IMR-90 (cell line): ENCODE results near the gene STOML1. TPM values are rescaled to one million over a fixed set of nuclear protein-coding genes. Genes with fewer than 3 reads are reported as not detected.

ENCODE experiments used
- ATAC-seq: fragments of 200-7000 bp; cut with Tn5 transposase; 2 replicates; pipeline ENCODE4 v1.9.1; 2020; ENCODE audit warnings: low read depth, mild to moderate bottlenecking, moderate library complexity
- BruUV-seq: library from RNA; stranded (reverse); fragments of 400-500 nt; replicated peaks from 2 replicates; lab custom pipeline; 2021; lab: Mats Ljungman, UMichigan
- CTCF ChIA-PET: fragments of 300-600 bp; formaldehyde crosslinking; extraction: SDS; loops from one replicate; lab custom pipeline; 2021; ENCODE audit warnings: antibody characterized with exemption; lab: Yijun Ruan, JAX
- POLR2A ChIA-PET: fragments of 300-600 bp; sonication (Branson Sonifier 250); formaldehyde crosslinking; loops from one replicate; lab custom pipeline; 2022; ENCODE audit warnings: antibody characterized with exemption; ENCODE audit not compliant: unreplicated experiment; lab: Charles Lee
- DNase-seq: peaks from one replicate; pipeline ENCODE4 v3.0.0; 2013
- H2AFZ ChIP-seq: replicated peaks from 2 replicates; pipeline ENCODE3; 2013; ENCODE audit warnings: low read length, mild to moderate bottlenecking; ENCODE audit not compliant: poor library complexity
- H2AK5ac ChIP-seq: 2 replicates; pipeline ENCODE4 v1.6.1; 2013; ENCODE audit warnings: low read depth, low read length, inconsistent platforms
- H2AK9ac ChIP-seq: replicated peaks from 2 replicates; pipeline ENCODE3; 2013; ENCODE audit warnings: mild to moderate bottlenecking, low read depth, low read length, moderate library complexity; ENCODE audit not compliant: poor library complexity
- H2BK120ac ChIP-seq: 2 replicates; pipeline ENCODE4 v1.6.1; 2013; ENCODE audit warnings: low read depth, low read length, inconsistent platforms
- H2BK15ac ChIP-seq: 3 replicates; pipeline ENCODE4 v1.6.1; 2013; ENCODE audit warnings: low read depth, low read length, inconsistent platforms
- H2BK20ac ChIP-seq: 2 replicates; pipeline ENCODE4 v1.6.1; 2013; ENCODE audit warnings: low read depth, mild to moderate bottlenecking, inconsistent platforms, low read length, moderate library complexity
- H2BK5ac ChIP-seq: 2 replicates; pipeline ENCODE4 v1.6.1; 2013; ENCODE audit warnings: mild to moderate bottlenecking, low read depth, low read length, inconsistent platforms; ENCODE audit not compliant: poor library complexity, severe bottlenecking
- H3K14ac ChIP-seq: replicated peaks from 2 replicates; pipeline ENCODE4 v1.6.1; 2013; ENCODE audit warnings: low read depth, low read length, inconsistent platforms
- H3K18ac ChIP-seq: 2 replicates; pipeline ENCODE4 v1.6.1; 2013; ENCODE audit warnings: low read depth, low read length, control low read depth
- H3K23ac ChIP-seq: 2 replicates; pipeline ENCODE4 v1.6.1; 2013; ENCODE audit warnings: low read depth, low read length, inconsistent platforms
- H3K27ac ChIP-seq: 2 replicates; pipeline ENCODE4 v1.5.1; 2013; ENCODE audit warnings: mild to moderate bottlenecking, control low read depth, low read length; ENCODE audit not compliant: insufficient read depth
- H3K27me3 ChIP-seq: 2 replicates; pipeline ENCODE4 v1.6.1; 2013; ENCODE audit warnings: low read length; ENCODE audit not compliant: control insufficient read depth, insufficient read depth
- H3K36me3 ChIP-seq: 2 replicates; pipeline ENCODE4 v1.6.1; 2013; ENCODE audit warnings: low read length, mixed read lengths; ENCODE audit not compliant: control insufficient read depth, insufficient read depth
- H3K4ac ChIP-seq: 2 replicates; pipeline ENCODE4 v1.6.1; 2013; ENCODE audit warnings: low read depth, low read length, inconsistent platforms
- H3K4me1 ChIP-seq: 2 replicates; pipeline ENCODE4 v1.6.1; 2013; ENCODE audit warnings: low read length, mixed read lengths; ENCODE audit not compliant: control insufficient read depth, insufficient read depth
- H3K4me2 ChIP-seq: 2 replicates; pipeline ENCODE4 v1.6.1; 2013; ENCODE audit warnings: low read depth, mild to moderate bottlenecking, control low read depth, low read length, moderate library complexity
- H3K4me3 ChIP-seq: 2 replicates; pipeline ENCODE4 v1.5.1; 2013; ENCODE audit warnings: low read depth, mild to moderate bottlenecking, control low read depth, low read length, moderate library complexity; ENCODE audit not compliant: insufficient read depth
- H3K56ac ChIP-seq: 2 replicates; pipeline ENCODE4 v1.6.1; 2013; ENCODE audit warnings: low read length, inconsistent platforms; ENCODE audit not compliant: insufficient read depth; ENCODE audit errors: extremely low read depth
- H3K79me1 ChIP-seq, 2 experiments: 2 replicates each; pipeline ENCODE4 v1.6.1; 2013; ENCODE audit warnings: low read length in 2 of 2, inconsistent platforms in 1 of 2, low read depth in 1 of 2
- H3K9ac ChIP-seq: 2 replicates; pipeline ENCODE4 v1.6.1; 2013; ENCODE audit warnings: low read depth, low read length, control low read depth
- H3K9me1 ChIP-seq: 2 replicates; pipeline ENCODE4 v1.6.1; 2013; ENCODE audit warnings: low read length, inconsistent platforms; ENCODE audit not compliant: insufficient read depth
- H3K9me3 ChIP-seq: 2 replicates; pipeline ENCODE4 v1.6.1; 2013; ENCODE audit warnings: low read length; ENCODE audit not compliant: control insufficient read depth, insufficient read depth
- H4K20me1 ChIP-seq: 2 replicates; pipeline ENCODE4 v1.6.1; 2013; ENCODE audit warnings: low read length, inconsistent platforms; ENCODE audit not compliant: insufficient read depth
- H4K5ac ChIP-seq: 2 replicates; pipeline ENCODE4 v1.6.1; 2013; ENCODE audit warnings: mild to moderate bottlenecking, low read depth, low read length, control low read depth
- H4K8ac ChIP-seq, 2 experiments: 2 replicates each; pipeline ENCODE4 v1.6.1; 2013; ENCODE audit warnings: low read depth in 2 of 2, low read length in 2 of 2, control low read depth in 1 of 2, inconsistent platforms in 1 of 2
- H4K91ac ChIP-seq: 2 replicates; pipeline ENCODE4 v1.6.1; 2013; ENCODE audit warnings: low read depth, low read length, inconsistent platforms; ENCODE audit not compliant: insufficient read depth
- NFE2L2 ChIP-seq: fragments of 150-350 bp; IDR thresholded peaks from 2 replicates; pipeline ENCODE4 v1.6.1; 2016; ENCODE audit warnings: low read depth, mild to moderate bottlenecking, low read length
- RFX5 ChIP-seq: IDR thresholded peaks from 2 replicates; pipeline ENCODE4 v1.8.0; 2012; ENCODE audit warnings: low read depth, mild to moderate bottlenecking, low read length, moderate library complexity
- WGBS, 2 experiments: methylation state at CpG; one replicate each; pipeline versions ENCODE4 v1.1.5 to v1.1.7; 2013; ENCODE audit warnings: missing lambda C conversion rate in 2 of 2; ENCODE audit not compliant: insufficient read length in 1 of 2; ENCODE audit errors: extremely low coverage in 2 of 2; 5-methylcytosine and 5-hydroxymethylcytosine counted together
- dilution Hi-C: fragments of 300-500 bp; cut with HindIII; formaldehyde crosslinking; loops from one replicate; pipeline ENCODE4 v1.14.3; 2018; ENCODE audit warnings: low sequenced_read_pairs; ENCODE audit not compliant: unreplicated experiment
- in situ Hi-C: fragments of 300-500 bp; cut with MboI; formaldehyde crosslinking; loops from 3 replicates; pipeline ENCODE4 v1.14.3; 2019; ENCODE audit warnings: low sequenced_read_pairs, inconsistent platforms, mixed read lengths
- intact Hi-C: fragments of 100-400 bp; cut with micrococcal nuclease; formaldehyde crosslinking; loops from 2 replicates; pipeline ENCODE4 v1.10.0; 2022
- polyA plus RNA-seq, 3 experiments: library from polyadenylated mRNA; depleted of rRNA; stranded (reverse); fragments of >200 nt; gene quantifications; 2 replicates each; pipeline ENCODE4 v1.2.3, GENCODE V29; 2012; ENCODE audit warnings: low replicate concordance in 1 of 3
- total RNA-seq: library from RNA; depleted of rRNA; stranded (reverse); fragments of >200 nt; gene quantifications from 2 replicates; pipeline ENCODE4 v1.2.3, GENCODE V29; 2012
- TF ChIP-seq, protein P1 (sequence below): conservative IDR thresholded peaks from 2 replicates; pipeline ENCODE4 v1.5.1; 2012; ENCODE audit warnings: mild to moderate bottlenecking, low read depth, low read length, improper control_type of control experiment

STOML1 gene
- total and polyA plus RNA-seq, 2 of the 4 experiments (the other 2 are of a cell fraction) = 11.8 to 21.2 TPM

DNA sequence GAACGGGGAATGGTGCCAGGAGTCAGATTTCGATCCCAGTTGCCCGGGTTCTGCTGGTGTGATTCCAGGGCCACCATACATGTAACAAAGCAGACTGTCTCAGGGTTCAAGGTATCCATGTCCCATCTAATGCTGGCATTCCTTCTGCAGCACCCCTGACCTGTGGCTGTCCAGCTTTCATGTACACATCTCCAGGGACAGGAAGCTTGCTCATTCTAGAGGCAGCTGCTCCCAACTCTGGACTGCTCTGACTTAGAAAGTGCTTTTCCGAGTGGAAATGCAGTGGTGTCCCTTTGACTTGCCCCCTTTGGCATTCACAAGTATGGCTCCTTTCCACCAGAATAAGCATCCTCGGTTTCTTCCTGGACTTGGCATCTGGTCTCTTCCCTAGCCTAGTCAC lies 33.3 kb upstream of the STOML1 start:
- WGBS, 2 experiments = 54% methylated on average over 4 of the region's 5 CpGs; no CpG with 5 or more reads in 1 of the 2 experiments
- Histone ChIP-seq H2AK5ac (peak overlapping the region; percentile 74; the same call in 1 of the 2 replicates), H3K9ac (no peak overlapping the region), H3K4me3 (no peak overlapping the region), H2BK120ac (peak overlapping the region; percentile 59; the same call in 1 of the 2 replicates), H3K4me1 (peaks cover 14% of the 10 kb centered on the region), H2BK20ac (peak overlapping the region; percentile 51; the same call in 1 of the 2 replicates), H4K20me1 (peaks cover 22% of the 10 kb centered on the region; the same call in 1 of the 2 replicates), H3K79me1 (peaks cover 23 to 69% of the 10 kb centered on the region in 2 experiments), H4K91ac (peak overlapping the region; percentile 56; the same call in 1 of the 2 replicates), H3K4ac (peak overlapping the region; percentile 66), H4K8ac (peak overlapping the region; percentile 18 to 73; a peak in 3 of 4 replicates), H3K27me3 (no peaks in the 10 kb centered on the region), H3K9me3 (no peaks in the 10 kb centered on the region), H2BK5ac (peak overlapping the region; percentile 84), H3K23ac (peak overlapping the region; percentile 80; the same call in 1 of the 2 replicates), H3K18ac (no peak overlapping the region; the same call in 1 of the 2 replicates), H3K4me2 (no peak overlapping the region), H3K36me3 (peaks cover 37% of the 10 kb centered on the region), H3K56ac (no peak overlapping the region), H2BK15ac (peak overlapping the region; percentile 27; the same call in 1 of the 3 replicates), H3K14ac (peak overlapping the region; percentile 86), H4K5ac (no peak overlapping the region), H3K27ac (peak overlapping the region; percentile 28; the same call in 1 of the 2 replicates), H3K9me1 (peaks cover 26% of the 10 kb centered on the region), H2AFZ (peak overlapping the region; percentile 57), H2AK9ac (peak overlapping the region; percentile 91)
- DNase-seq = peak; percentile 61
- intact Hi-C loops = loop anchor here (5.0 kb wide), 1 partner anchor 33 kb away; the partner anchor contains the start of genes PML and STOML1
- CTCF ChIA-PET = no interaction called here
- TF ChIP-seq NFE2L2 = no peak
- no peak for TF ChIP-seq RFX5
- TF ChIP-seq, protein P1, sequence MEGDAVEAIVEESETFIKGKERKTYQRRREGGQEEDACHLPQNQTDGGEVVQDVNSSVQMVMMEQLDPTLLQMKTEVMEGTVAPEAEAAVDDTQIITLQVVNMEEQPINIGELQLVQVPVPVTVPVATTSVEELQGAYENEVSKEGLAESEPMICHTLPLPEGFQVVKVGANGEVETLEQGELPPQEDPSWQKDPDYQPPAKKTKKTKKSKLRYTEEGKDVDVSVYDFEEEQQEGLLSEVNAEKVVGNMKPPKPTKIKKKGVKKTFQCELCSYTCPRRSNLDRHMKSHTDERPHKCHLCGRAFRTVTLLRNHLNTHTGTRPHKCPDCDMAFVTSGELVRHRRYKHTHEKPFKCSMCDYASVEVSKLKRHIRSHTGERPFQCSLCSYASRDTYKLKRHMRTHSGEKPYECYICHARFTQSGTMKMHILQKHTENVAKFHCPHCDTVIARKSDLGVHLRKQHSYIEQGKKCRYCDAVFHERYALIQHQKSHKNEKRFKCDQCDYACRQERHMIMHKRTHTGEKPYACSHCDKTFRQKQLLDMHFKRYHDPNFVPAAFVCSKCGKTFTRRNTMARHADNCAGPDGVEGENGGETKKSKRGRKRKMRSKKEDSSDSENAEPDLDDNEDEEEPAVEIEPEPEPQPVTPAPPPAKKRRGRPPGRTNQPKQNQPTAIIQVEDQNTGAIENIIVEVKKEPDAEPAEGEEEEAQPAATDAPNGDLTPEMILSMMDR = no peak
- in situ Hi-C loops = no loop called here
- no TSS peak for BruUV-seq
- ATAC-seq = peak; percentile 92
- POLR2A ChIA-PET = no interaction called here
- dilution Hi-C loops = no loop called here
